Measurements from ENCODE around the gene ARID1B.

The ARID1B gene

GRCh38 chr6:157126183-157127098 is 349.3 kb downstream of the ARID1B start:
- no peak overlapping the region for H3K4me3 ChIP-seq (ENCODE audit: low read depth, low read length)
- no peak for DNase-seq (ENCODE audit: low read depth)
- no peak for TF ChIP-seq CTCF (IDR thresholded peaks at IDR 0.05; ENCODE audit: insufficient read depth, low read depth, low read length, missing control alignments)

- TF ChIP-seq CTCF (IDR thresholded peaks at IDR 0.05; ENCODE audit: insufficient read depth, low read depth, low read length, missing control alignments) = no peak
- H3K4me3 ChIP-seq (ENCODE audit: low read depth, low read length) = no peak overlapping the region
- DNase-seq (ENCODE audit: low read depth) = no peak
Measured at GRCh38 chr6:157128235-157128775, 351.1 kb downstream of the ARID1B start.

- DNase-seq (ENCODE audit: low read depth) = no peak
- no peak for TF ChIP-seq CTCF (IDR thresholded peaks at IDR 0.05; ENCODE audit: insufficient read depth, low read depth, low read length, missing control alignments)
- no peak overlapping the region for H3K4me3 ChIP-seq (ENCODE audit: low read depth, low read length)
Measured at GRCh38 chr6:157131250-157131649, 354.1 kb downstream of the ARID1B start.

DNA sequence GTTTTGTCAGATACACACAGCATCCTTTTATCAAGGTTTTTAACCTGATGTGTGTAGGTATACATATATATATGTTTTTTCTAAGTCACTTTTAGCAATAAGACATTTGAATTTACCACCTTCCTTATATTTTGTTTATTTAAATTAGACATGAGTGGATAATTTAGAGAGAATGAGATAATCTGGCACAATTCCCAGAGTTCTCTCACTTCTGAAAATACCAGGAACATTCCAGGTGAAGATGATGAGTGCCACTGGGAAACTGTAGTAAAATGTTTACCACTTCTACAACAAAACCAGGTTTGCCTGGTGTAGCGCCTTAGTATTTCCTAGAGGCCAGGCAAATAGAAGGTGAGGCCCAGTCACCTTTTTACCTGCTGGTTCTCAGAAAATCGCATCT is 356.7 kb downstream of the ARID1B start:
- H3K4me3 ChIP-seq (ENCODE audit: low read depth, low read length) = no peak overlapping the region
- TF ChIP-seq CTCF (IDR thresholded peaks at IDR 0.05; ENCODE audit: insufficient read depth, low read depth, low read length, missing control alignments) = no peak
- DNase-seq (ENCODE audit: low read depth) = no peak

- no peak for TF ChIP-seq CTCF (IDR thresholded peaks at IDR 0.05; ENCODE audit: insufficient read depth, low read depth, low read length, missing control alignments)
- no peak overlapping the region for H3K4me3 ChIP-seq (ENCODE audit: low read depth, low read length)
- no peak for DNase-seq (ENCODE audit: low read depth)
Measured at GRCh38 chr6:157134402-157135047, 357.3 kb downstream of the ARID1B start.

GRCh38 chr6:157135691-157136090 is 358.5 kb downstream of the ARID1B start:
- TF ChIP-seq CTCF (IDR thresholded peaks at IDR 0.05; ENCODE audit: insufficient read depth, low read depth, low read length, missing control alignments) = no peak

More at GRCh38 chr6:157135691-157136090, 358.5 kb downstream of the ARID1B start:
- no peak for DNase-seq (ENCODE audit: low read depth)
- H3K4me3 ChIP-seq (ENCODE audit: low read depth, low read length) = no peak overlapping the region
